Muscle layer of duodenum (tissue), 2 donors: ENCODE data around the gene GLRX.
"Not testable (repeated sequence)": the region's sequence is repeated elsewhere in the genome, so short reads cannot be mapped to it uniquely, and the experiment has no call there.

Experiments used
- H3K27ac ChIP-seq: one replicate; pipeline ENCODE4 v1.7.0; 2013; ENCODE audit warnings: mild to moderate bottlenecking, low read length
- H3K27me3 ChIP-seq: one replicate; pipeline ENCODE4 v1.7.0; 2013; ENCODE audit warnings: low read depth, mild to moderate bottlenecking, control low read depth, low read length
- H3K36me3 ChIP-seq, 2 donors: one replicate each; pipeline ENCODE4 v1.7.0; 2013; ENCODE audit warnings: low read length in 2 of 2, control low read depth in 1 of 2, mild to moderate bottlenecking in 1 of 2; ENCODE audit not compliant: insufficient read depth in 2 of 2, control insufficient read depth in 1 of 2
- H3K4me1 ChIP-seq, 2 donors: one replicate each; pipeline ENCODE4 v1.7.0; 2013; ENCODE audit warnings: low read length in 2 of 2, mild to moderate bottlenecking in 2 of 2, control low read depth in 1 of 2, moderate library complexity in 1 of 2; ENCODE audit not compliant: insufficient read depth in 2 of 2, control insufficient read depth in 1 of 2
- H3K4me3 ChIP-seq, 2 donors: one replicate each; pipeline ENCODE4 v1.7.0; 2013; ENCODE audit warnings: low read length in 2 of 2, low read depth in 1 of 2, mild to moderate bottlenecking in 1 of 2
- H3K9me3 ChIP-seq, 2 donors: one replicate each; pipeline ENCODE4 v1.7.0; 2013; ENCODE audit warnings: low read length in 2 of 2, control low read depth in 1 of 2, mild to moderate bottlenecking in 1 of 2; ENCODE audit not compliant: control insufficient read depth in 1 of 2
- donor health status: healthy.

The GLRX gene

GRCh38 chr5:95822542-95823181, at the start of gene GLRX:
GLRX (minus strand) TSS chr5:95822726; CDS start chr5:95822662, 64 bp downstream.
- H3K4me1 ChIP-seq: peaks cover 20 to 27% of the 10 kb centered on the region in 2 donors
- peak within 1 kb of the TSS; percentile 97 for H3K27ac ChIP-seq
- H3K4me3 ChIP-seq: peak within 1 kb of the TSS; percentile 86 to 97
- H3K27me3 ChIP-seq: no peaks in the 10 kb centered on the region
- H3K36me3 ChIP-seq: peaks cover 4 to 8% of the 10 kb centered on the region in 2 donors
- no peaks in the 10 kb centered on the region for H3K9me3 ChIP-seq

GRCh38 chr5:95871146-95871806, 48.8 kb upstream of the GLRX start:
- peaks cover 0 to 5% of the 10 kb centered on the region in 2 donors for H3K36me3 ChIP-seq
- no peak overlapping the region for H3K27ac ChIP-seq
- H3K9me3 ChIP-seq: no peaks in the 10 kb centered on the region
- no peaks in the 10 kb centered on the region for H3K27me3 ChIP-seq
- H3K4me1 ChIP-seq: peaks cover 0 to 6% of the 10 kb centered on the region in 2 donors
- H3K4me3 ChIP-seq: no peak overlapping the region

- peak overlapping the region; percentile 4 for H3K27ac ChIP-seq
- no peak overlapping the region for H3K4me3 ChIP-seq
- peaks cover 0 to 6% of the 10 kb centered on the region in 2 donors for H3K4me1 ChIP-seq
- peaks cover 0 to 5% of the 10 kb centered on the region in 2 donors for H3K36me3 ChIP-seq
- H3K27me3 ChIP-seq: no peaks in the 10 kb centered on the region
- H3K9me3 ChIP-seq: no peaks in the 10 kb centered on the region
Observed at GRCh38 chr5:95870105-95870672, 47.7 kb upstream of the GLRX start.

- not testable (repeated sequence) for H3K27me3 ChIP-seq, H3K9me3 ChIP-seq, H3K4me3 ChIP-seq, H3K36me3 ChIP-seq, H3K27ac ChIP-seq, H3K4me1 ChIP-seq
Observed at GRCh38 chr5:95869173-95869855, 46.8 kb upstream of the GLRX start.

- H3K4me3 ChIP-seq: no peak overlapping the region
- no peak overlapping the region for H3K27ac ChIP-seq
- peaks cover 0 to 6% of the 10 kb centered on the region in 2 donors for H3K4me1 ChIP-seq
- no peaks in the 10 kb centered on the region for H3K9me3 ChIP-seq
- H3K36me3 ChIP-seq: peaks cover 0 to 5% of the 10 kb centered on the region in 2 donors
- H3K27me3 ChIP-seq: no peaks in the 10 kb centered on the region
Observed at GRCh38 chr5:95868136-95868535, 45.6 kb upstream of the GLRX start.

- Histone ChIP-seq H3K36me3 (peaks cover 0 to 8% of the 10 kb centered on the region in 2 donors), H3K27ac (no peak overlapping the region)
Observed at GRCh38 chr5:95866435-95867040, 44.0 kb upstream of the GLRX start.

GRCh38 chr5:95864944-95865504, 42.5 kb upstream of the GLRX start:
- peak overlapping the region; percentile 19 for H3K27ac ChIP-seq
- peaks cover 0 to 7% of the 10 kb centered on the region in 2 donors for H3K36me3 ChIP-seq
- no peak overlapping the region for H3K4me3 ChIP-seq
- H3K9me3 ChIP-seq: no peaks in the 10 kb centered on the region
- no peaks in the 10 kb centered on the region for H3K27me3 ChIP-seq
- peaks cover 0 to 11% of the 10 kb centered on the region in 2 donors for H3K4me1 ChIP-seq

More at GRCh38 chr5:95866435-95867040, 44.0 kb upstream of the GLRX start:
- Histone ChIP-seq H3K9me3 (no peaks in the 10 kb centered on the region), H3K4me1 (peaks cover 0 to 16% of the 10 kb centered on the region in 2 donors), H3K27me3 (no peaks in the 10 kb centered on the region), H3K4me3 (no peak overlapping the region)

- Histone ChIP-seq H3K36me3 (peaks cover 0 to 13% of the 10 kb centered on the region in 2 donors), H3K27me3 (no peaks in the 10 kb centered on the region), H3K9me3 (no peaks in the 10 kb centered on the region), H3K27ac (no peak overlapping the region), H3K4me3 (no peak overlapping the region), H3K4me1 (peaks cover 0 to 11% of the 10 kb centered on the region in 2 donors)
Observed at GRCh38 chr5:95864456-95864855, 41.9 kb upstream of the GLRX start.

- Histone ChIP-seq H3K36me3 (peaks cover 0 to 15% of the 10 kb centered on the region in 2 donors), H3K4me3 (no peak overlapping the region), H3K27ac (peak overlapping the region; percentile 57), H3K4me1 (peaks cover 0 to 11% of the 10 kb centered on the region in 2 donors), H3K9me3 (no peaks in the 10 kb centered on the region), H3K27me3 (no peaks in the 10 kb centered on the region)
Observed at GRCh38 chr5:95863383-95863757, 40.8 kb upstream of the GLRX start.

GRCh38 chr5:95862671-95863382, 40.3 kb upstream of the GLRX start:
- no peak overlapping the region for H3K4me3 ChIP-seq

More at GRCh38 chr5:95862671-95863382, 40.3 kb upstream of the GLRX start:
- Histone ChIP-seq H3K27me3 (no peaks in the 10 kb centered on the region), H3K36me3 (peaks cover 0 to 15% of the 10 kb centered on the region in 2 donors), H3K4me1 (peaks cover 0 to 11% of the 10 kb centered on the region in 2 donors), H3K9me3 (no peaks in the 10 kb centered on the region), H3K27ac (peak overlapping the region; percentile 57)
